GM18519 (cell line): ENCODE results near the gene RBM48.
"Not testable (repeated sequence)": the region's sequence is repeated elsewhere in the genome, so short reads cannot be mapped to it uniquely, and the experiment has no call there.

Experiments used
- ATAC-seq: cut with Tn5 transposase; IDR thresholded peaks from one replicate; pipeline ENCODE4 v1.9.1; 2021; ENCODE audit warnings: mild to moderate bottlenecking, moderate library complexity; ENCODE audit not compliant: unreplicated experiment, low FRiP score

RBM48 gene

GRCh38 chr7:92534572-92534971, 6.0 kb downstream of the RBM48 start:
- ATAC-seq, result no peak

- not testable (repeated sequence) for ATAC-seq
These were observed 14.9 kb downstream of the RBM48 start for GRCh38 chr7:92543542-92543941.

GRCh38 chr7:92545116-92545515, 16.5 kb downstream of the RBM48 start:
- not testable (repeated sequence) for ATAC-seq

- no peak for ATAC-seq
These were observed 18.4 kb downstream of the RBM48 start for GRCh38 chr7:92546856-92547497.

- no peak for ATAC-seq
These were observed 19.0 kb downstream of the RBM48 start for GRCh38 chr7:92547579-92547978.

GRCh38 chr7:92550194-92550593, 21.6 kb downstream of the RBM48 start:
- ATAC-seq, result no peak

GRCh38 chr7:92557249-92557648, 28.7 kb downstream of the RBM48 start:
- ATAC-seq, result no peak

GRCh38 chr7:92557808-92558362, 29.3 kb downstream of the RBM48 start:
- ATAC-seq, result no peak

GRCh38 chr7:92560602-92561001, 32.0 kb downstream of the RBM48 start:
- no peak for ATAC-seq

GRCh38 chr7:92563345-92563744, 34.8 kb downstream of the RBM48 start:
- no peak for ATAC-seq

- ATAC-seq, result no peak
These were observed 38.9 kb downstream of the RBM48 start for GRCh38 chr7:92567460-92567859.

GRCh38 chr7:92569137-92569536, 40.5 kb downstream of the RBM48 start:
- no peak for ATAC-seq

- no peak for ATAC-seq
These were observed 47.7 kb downstream of the RBM48 start for GRCh38 chr7:92576296-92576695.

GRCh38 chr7:92582948-92583347, 54.4 kb downstream of the RBM48 start:
- no peak for ATAC-seq

GRCh38 chr7:92584953-92585352, 56.4 kb downstream of the RBM48 start:
- no peak for ATAC-seq

- no peak for ATAC-seq
These were observed 57.8 kb downstream of the RBM48 start for GRCh38 chr7:92586403-92586802.

- ATAC-seq, result no peak
These were observed 58.2 kb downstream of the RBM48 start for GRCh38 chr7:92586841-92587240.
